ENCODE data around the gene ZNF80. TPM values are rescaled to one million over a fixed set of nuclear protein-coding genes. Genes with fewer than 3 reads are reported as not detected.

The ZNF80 gene
- total and polyA plus RNA-seq, 2 of the 8 experiments (the other 6 are each of a cell fraction or from before 2014, with no cell fraction given), result not detected

GRCh38 chr3:114221165-114221880 is 16.1 kb downstream of the ZNF80 start (continued):
- TF ChIP-seq EZH2 (IDR thresholded peaks at IDR 0.05; ENCODE audit: low read depth, low read length, severe bottlenecking) (no peak), JUN (IDR thresholded peaks at IDR 0.05; ENCODE audit: low read depth, low read length) (no peak), SP4 (IDR thresholded peaks at IDR 0.05; ENCODE audit: low read length) (no peak), KDM4A (IDR thresholded peaks at IDR 0.05; ENCODE audit: low read depth, low read length, severe bottlenecking) (no peak), HDAC6 (IDR thresholded peaks at IDR 0.05; ENCODE audit: low read depth, low read length) (no peak), TAF1 (IDR thresholded peaks at IDR 0.05; ENCODE audit: low read depth, low read length) (no peak), SIN3A (conservative IDR thresholded peaks at IDR 0.05 in 1 of 2, IDR thresholded peaks at IDR 0.05 in 1 of 2; ENCODE audit: low read depth in 1 of 2, low read length in 2 of 2) (no peak), RNF2 (IDR thresholded peaks at IDR 0.05; ENCODE audit: borderline replicate concordance, low read depth, low read length, missing control alignments, poor library complexity, severe bottlenecking) (no peak), TEAD4 (IDR thresholded peaks at IDR 0.05; ENCODE audit: low read depth, low read length) (no peak), ATF2 (IDR thresholded peaks at IDR 0.05; ENCODE audit: low read length) (no peak)
